ENCODE results near the gene SLC4A2. TPM values are rescaled to one million over a fixed set of nuclear protein-coding genes. Genes with fewer than 3 reads are reported as not detected.

SLC4A2 gene
- total RNA-seq = 177 and 233 TPM in 2 replicates

GRCh38 chr7:151059367-151060112, at the start of gene SLC4A2:
TSS of gene SLC4A2 (plus strand) at chr7:151059589. CDS start at chr7:151061988, 2,399 bp downstream.

GRCh38 chr7:151024435-151025056, 34.8 kb upstream of the SLC4A2 start, which contains the start of gene ATG9B:
TSS of gene ATG9B (minus strand) at chr7:151024494. CDS start at chr7:151024423, 71 bp downstream.

GRCh38 chr7:151028131-151028947, 31.1 kb upstream of the SLC4A2 start, which contains the start of gene ABCB8:
TSS of gene ABCB8 (plus strand) at chr7:151028450. CDS start at chr7:151028516, 66 bp downstream.

GRCh38 chr7:151047976-151048815, 11.2 kb upstream of the SLC4A2 start, which contains the start of gene ASIC3:
TSS of gene ASIC3 (plus strand) at chr7:151048531. CDS start at chr7:151048886, 355 bp downstream.

GRCh38 chr7:151057506-151057988, 1.8 kb upstream of the SLC4A2 start, which contains the start of gene CDK5:
TSS of gene CDK5 (minus strand) at chr7:151057897. CDS start at chr7:151057848, 49 bp downstream.

GRCh38 chr7:151080522-151081169, 21.3 kb downstream of the SLC4A2 start, which contains the start of gene FASTK:
TSS of gene FASTK (minus strand) at chr7:151080809. CDS start at chr7:151080766, 43 bp downstream.

GRCh38 chr7:151083071-151083823, 23.9 kb downstream of the SLC4A2 start, which contains the start of gene TMUB1:
TSS of gene TMUB1 (minus strand) at chr7:151083493. CDS start at chr7:151082563, 930 bp downstream.

GRCh38 chr7:151085691-151086620, 26.6 kb downstream of the SLC4A2 start, which contains the start of gene AGAP3:
TSS of gene AGAP3 (plus strand) at chr7:151086475. CDS start at chr7:151086742, 267 bp downstream.

Other genes starting within 250 kb of the SLC4A2 start
- not detected in 2 replicates for gene AOC1, start 207.1 kb upstream of the SLC4A2 start, total RNA-seq
- gene KCNH2, start 81.3 kb upstream of the SLC4A2 start, total RNA-seq = 1.4 and 2.3 TPM in 2 replicates
- gene NOS3, start 68.6 kb upstream of the SLC4A2 start, total RNA-seq = 2.0 and 4.3 TPM in 2 replicates
- under 0.01 and 0.33 TPM in 2 replicates for gene ATG9B, start 35.1 kb upstream of the SLC4A2 start, total RNA-seq
- gene ABCB8, start 31.1 kb upstream of the SLC4A2 start, total RNA-seq = 35.2 and 52.0 TPM in 2 replicates
- gene ASIC3, start 11.1 kb upstream of the SLC4A2 start, total RNA-seq = 0.38 TPM in 1 of 2 replicates, not detected in the other
- gene CDK5, start 1.7 kb upstream of the SLC4A2 start, total RNA-seq = 23.0 and 33.3 TPM in 2 replicates
- gene FASTK, start 21.2 kb downstream of the SLC4A2 start, total RNA-seq = 77.7 and 91.1 TPM in 2 replicates
- gene TMUB1, start 23.9 kb downstream of the SLC4A2 start, total RNA-seq = 78.5 and 88.0 TPM in 2 replicates
- 59.5 and 69.5 TPM in 2 replicates for gene AGAP3, start 26.9 kb downstream of the SLC4A2 start, total RNA-seq
- gene GBX1, start 108.1 kb downstream of the SLC4A2 start, total RNA-seq = not detected in 2 replicates
- gene ASB10, start 127.7 kb downstream of the SLC4A2 start, total RNA-seq = not detected in 2 replicates
- gene H2BK1, start 150.9 kb downstream of the SLC4A2 start, total RNA-seq = not detected in 2 replicates
- 39.0 and 55.7 TPM in 2 replicates for gene ABCF2, start 167.6 kb downstream of the SLC4A2 start, total RNA-seq
- 66.8 and 80.9 TPM in 2 replicates for gene CHPF2, start 172.9 kb downstream of the SLC4A2 start, total RNA-seq
- 11.1 and 51.8 TPM in 2 replicates for gene SMARCD3, start 189.1 kb downstream of the SLC4A2 start, total RNA-seq